Measurements from ENCODE around the gene CPA4. TPM values are rescaled to one million over a fixed set of nuclear protein-coding genes. Genes with fewer than 3 reads are reported as not detected.

The CPA4 gene
- total and polyA plus RNA-seq, 8 donors, result 0.20 to 1.5 (median 0.56) TPM

GRCh38 chr7:130258494-130259078 is 34.4 kb upstream of the CPA4 start:
- peaks cover 4 to 64% of the 10 kb centered on the region in 2 donors for H3K9me3 ChIP-seq
- H3K36me3 ChIP-seq, result no peaks in the 10 kb centered on the region
- intact Hi-C loops (cut with DNase I), result no loop called here
- DNase-seq (no peak), ATAC-seq (no peak)
- no peaks in the 10 kb centered on the region for H3K4me1 ChIP-seq
- TF ChIP-seq, protein P1, sequence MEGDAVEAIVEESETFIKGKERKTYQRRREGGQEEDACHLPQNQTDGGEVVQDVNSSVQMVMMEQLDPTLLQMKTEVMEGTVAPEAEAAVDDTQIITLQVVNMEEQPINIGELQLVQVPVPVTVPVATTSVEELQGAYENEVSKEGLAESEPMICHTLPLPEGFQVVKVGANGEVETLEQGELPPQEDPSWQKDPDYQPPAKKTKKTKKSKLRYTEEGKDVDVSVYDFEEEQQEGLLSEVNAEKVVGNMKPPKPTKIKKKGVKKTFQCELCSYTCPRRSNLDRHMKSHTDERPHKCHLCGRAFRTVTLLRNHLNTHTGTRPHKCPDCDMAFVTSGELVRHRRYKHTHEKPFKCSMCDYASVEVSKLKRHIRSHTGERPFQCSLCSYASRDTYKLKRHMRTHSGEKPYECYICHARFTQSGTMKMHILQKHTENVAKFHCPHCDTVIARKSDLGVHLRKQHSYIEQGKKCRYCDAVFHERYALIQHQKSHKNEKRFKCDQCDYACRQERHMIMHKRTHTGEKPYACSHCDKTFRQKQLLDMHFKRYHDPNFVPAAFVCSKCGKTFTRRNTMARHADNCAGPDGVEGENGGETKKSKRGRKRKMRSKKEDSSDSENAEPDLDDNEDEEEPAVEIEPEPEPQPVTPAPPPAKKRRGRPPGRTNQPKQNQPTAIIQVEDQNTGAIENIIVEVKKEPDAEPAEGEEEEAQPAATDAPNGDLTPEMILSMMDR (IDR thresholded peaks at IDR 0.05), result no peak
- no peaks in the 10 kb centered on the region for H3K27me3 ChIP-seq
- no peak overlapping the region for H3K4me3 ChIP-seq
- H3K27ac ChIP-seq, result no peak overlapping the region

- TF ChIP-seq, protein P1 (IDR thresholded peaks at IDR 0.05), result no peak
These were observed 30.5 kb upstream of the CPA4 start for GRCh38 chr7:130262448-130262847.

DNA sequence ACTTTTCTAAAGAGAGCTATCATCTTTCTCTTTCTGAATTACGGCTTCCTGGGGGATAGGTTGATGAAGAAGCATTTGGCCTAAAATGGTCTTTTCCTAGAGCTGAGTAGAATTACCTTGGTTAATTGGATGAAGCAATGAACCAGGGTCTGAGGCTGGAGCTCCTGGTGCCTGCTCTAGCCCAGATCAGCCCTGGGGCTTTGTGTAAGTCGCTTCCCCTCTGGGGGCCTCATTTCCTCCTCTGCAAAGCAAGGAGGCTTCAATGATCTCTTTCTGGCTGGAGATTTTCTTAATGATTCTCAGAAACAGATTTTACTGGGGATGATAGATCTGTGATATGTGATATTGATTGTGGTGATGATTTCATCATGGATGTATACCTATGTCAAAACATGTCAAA is 29.8 kb upstream of the CPA4 start:
- no peak overlapping the region for H3K27ac ChIP-seq
- intact Hi-C loops (cut with DNase I), result no loop called here
- no peak for ATAC-seq
- no peaks in the 10 kb centered on the region for H3K4me1 ChIP-seq
- no peaks in the 10 kb centered on the region for H3K27me3 ChIP-seq
- TF ChIP-seq, protein P1 (IDR thresholded peaks at IDR 0.05), result no peak
- H3K4me3 ChIP-seq, result no peak overlapping the region
- H3K9me3 ChIP-seq, result peaks cover 4 to 31% of the 10 kb centered on the region in 2 donors
- H3K36me3 ChIP-seq, result no peaks in the 10 kb centered on the region
- DNase-seq, result no peak

More at GRCh38 chr7:130262448-130262847, 30.5 kb upstream of the CPA4 start:
- H3K27ac ChIP-seq, result no peak overlapping the region
- no peak overlapping the region for H3K4me3 ChIP-seq
- H3K4me1 ChIP-seq, result no peaks in the 10 kb centered on the region
- peaks cover 4 to 37% of the 10 kb centered on the region in 2 donors for H3K9me3 ChIP-seq
- H3K36me3 ChIP-seq, result no peaks in the 10 kb centered on the region
- intact Hi-C loops (cut with DNase I), result no loop called here
- no peaks in the 10 kb centered on the region for H3K27me3 ChIP-seq
- no peak for DNase-seq
- ATAC-seq, result no peak

- no peaks in the 10 kb centered on the region for H3K4me1 ChIP-seq
- no peak within 1 kb of the TSS for H3K4me3 ChIP-seq
- H3K9me3 ChIP-seq, result no peaks in the 10 kb centered on the region
- no peak within 1 kb of the TSS for H3K27ac ChIP-seq
- no peaks in the 10 kb centered on the region for H3K36me3 ChIP-seq
- ATAC-seq (no peak), DNase-seq (no peak)
- TF ChIP-seq, protein P1 (IDR thresholded peaks at IDR 0.05), result no peak
- intact Hi-C loops (cut with DNase I), result no loop called here
- peaks cover 0 to 3% of the 10 kb centered on the region in 2 donors for H3K27me3 ChIP-seq
These were observed 26.6 kb upstream of the CPA4 start, which contains the start of gene CPA2 for GRCh38 chr7:130266258-130266960. CPA2 (plus strand) TSS chr7:130266863; CDS start chr7:130266882, 19 bp downstream.

DNA sequence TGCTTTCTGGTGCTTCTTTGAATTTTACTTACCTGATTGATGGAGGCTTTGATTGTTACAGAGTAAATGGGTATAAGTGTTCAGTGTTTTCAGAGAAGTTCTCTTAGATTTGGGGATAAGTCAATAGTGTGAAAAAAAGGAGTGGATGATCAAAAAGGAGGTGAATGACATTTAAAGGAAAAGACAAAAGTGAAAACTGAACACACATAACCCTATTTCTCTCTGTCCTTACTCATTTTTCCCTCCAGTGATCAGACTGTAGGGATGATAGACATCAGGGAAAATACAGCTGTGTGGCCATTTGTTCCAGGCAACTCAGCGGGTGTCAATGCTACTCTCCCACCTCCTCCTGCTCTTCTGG is 26.0 kb upstream of the CPA4 start:
- intact Hi-C loops (cut with DNase I), result no loop called here
- no peak overlapping the region for H3K27ac ChIP-seq
- H3K4me1 ChIP-seq, result no peaks in the 10 kb centered on the region
- peaks cover 0 to 5% of the 10 kb centered on the region in 2 donors for H3K27me3 ChIP-seq
- DNase-seq (no peak), ATAC-seq (no peak)
- no peak overlapping the region for H3K4me3 ChIP-seq
- no peaks in the 10 kb centered on the region for H3K9me3 ChIP-seq
- H3K36me3 ChIP-seq, result no peaks in the 10 kb centered on the region
- TF ChIP-seq, protein P1 (IDR thresholded peaks at IDR 0.05), result no peak
